ENCODE measurements around the gene H2BK1. TPM values are rescaled to one million over a fixed set of nuclear protein-coding genes. Genes with fewer than 3 reads are reported as not detected.

H2BK1 gene
- not detected for polyA plus RNA-seq (2012; ENCODE audit: low read depth, missing spikeins)

DNA sequence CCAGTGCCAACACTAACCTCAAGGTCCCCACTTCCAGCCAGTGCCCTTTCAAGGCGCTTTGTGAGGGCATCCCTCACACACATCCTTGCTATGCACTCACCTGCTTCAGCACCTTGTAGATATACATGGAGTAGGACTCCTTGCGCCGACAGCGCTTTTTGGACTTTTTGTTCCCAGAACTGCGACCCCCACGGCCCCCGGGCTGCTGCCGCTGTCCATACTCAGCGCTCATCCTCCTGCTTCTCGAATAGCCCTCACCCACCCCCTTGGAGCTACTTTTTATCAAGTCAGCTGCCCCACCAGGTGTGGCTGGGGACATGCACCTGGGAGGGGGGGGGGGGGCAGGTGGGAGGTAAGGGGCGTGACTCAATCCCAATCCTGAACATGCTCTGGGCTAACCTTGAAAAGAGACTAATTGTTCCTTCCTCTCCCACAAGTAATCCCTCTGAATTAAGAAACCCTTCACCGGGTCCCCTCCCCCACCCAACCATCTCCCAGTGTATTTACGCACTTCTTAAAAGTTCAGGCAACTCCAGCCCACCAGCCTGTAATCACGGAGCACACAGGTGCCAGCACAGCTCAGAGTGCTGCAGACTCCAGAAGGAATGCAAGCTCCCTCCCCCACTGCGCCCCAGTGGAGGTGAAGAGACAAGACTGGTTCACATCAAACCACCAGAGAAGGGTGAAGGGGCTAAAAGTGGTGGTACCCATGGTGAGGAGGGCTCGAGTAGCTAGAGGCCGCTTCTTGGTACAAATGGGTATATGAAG is at the start of gene H2BK1:
Gene H2BK1, minus strand, starts transcription at position 402 of the 768 bp plus-strand sequence. Its CDS starts 170 bp downstream, at position 232.
- FAIRE-seq = no peak

DNA sequence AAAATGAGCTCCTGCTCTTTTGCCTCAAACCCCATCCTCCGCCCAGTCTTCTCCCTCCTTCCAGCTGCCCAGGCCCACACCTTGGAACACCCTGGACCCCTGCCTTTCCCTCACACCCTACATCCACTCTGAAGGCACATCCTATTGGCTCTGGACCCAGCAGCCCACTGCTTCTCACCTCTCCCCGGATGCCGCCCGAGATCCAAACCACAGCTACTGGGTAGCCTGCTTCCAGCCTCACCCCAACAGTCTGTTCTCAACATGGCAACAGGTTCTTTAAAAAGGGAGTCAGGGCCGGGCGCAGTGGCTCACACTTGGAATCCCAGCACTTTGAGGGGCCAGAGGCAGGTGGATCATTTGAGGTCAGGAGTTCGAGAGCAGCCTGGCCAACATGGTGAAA is 47.7 kb upstream of the H2BK1 start:
- no peak for FAIRE-seq
- no peak for TF ChIP-seq PAX5 (IDR thresholded peaks at IDR 0.05; ENCODE audit: insufficient read depth, low read length, severe bottlenecking)
- TF ChIP-seq POLR2A (IDR thresholded peaks at IDR 0.05; ENCODE audit: low read depth, low read length) = no peak
- no peak for DNase-seq (ENCODE audit: insufficient read length, low spot score)

More for the DNA sequence above, at the start of gene H2BK1:
- DNase-seq (ENCODE audit: insufficient read length, low spot score) = no peak
- no peak for TF ChIP-seq POLR2AphosphoS5 (IDR thresholded peaks at IDR 0.05; ENCODE audit: low read depth, low read length)
- TF ChIP-seq PAX5 (IDR thresholded peaks at IDR 0.05; ENCODE audit: insufficient read depth, low read length, severe bottlenecking) = no peak
- TF ChIP-seq POU2F2 (IDR thresholded peaks at IDR 0.05; ENCODE audit: low read depth, low read length) = no peak
- no peak for TF ChIP-seq TAF1 (IDR thresholded peaks at IDR 0.05; ENCODE audit: low read depth, low read length)
- no peak for TF ChIP-seq SPI1 (IDR thresholded peaks at IDR 0.05; ENCODE audit: low read depth, low read length)
- no peak for TF ChIP-seq POLR2A (IDR thresholded peaks at IDR 0.05; ENCODE audit: low read depth, low read length)

- no peak for TF ChIP-seq PAX5 (IDR thresholded peaks at IDR 0.05; ENCODE audit: insufficient read depth, low read length, severe bottlenecking)
- TF ChIP-seq POLR2A (IDR thresholded peaks at IDR 0.05; ENCODE audit: low read depth, low read length) = no peak
- no peak for TF ChIP-seq POLR2AphosphoS5 (IDR thresholded peaks at IDR 0.05; ENCODE audit: low read depth, low read length)
- no peak for TF ChIP-seq POU2F2 (IDR thresholded peaks at IDR 0.05; ENCODE audit: low read depth, low read length)
- no peak for TF ChIP-seq SPI1 (IDR thresholded peaks at IDR 0.05; ENCODE audit: low read depth, low read length)
- TF ChIP-seq TAF1 (IDR thresholded peaks at IDR 0.05; ENCODE audit: low read depth, low read length) = no peak
- FAIRE-seq = no peak
Measured at GRCh38 chr7:151256410-151257045, 46.2 kb upstream of the H2BK1 start.

GRCh38 chr7:151255390-151255789 is 45.1 kb upstream of the H2BK1 start:
- no peak for TF ChIP-seq POLR2A (IDR thresholded peaks at IDR 0.05; ENCODE audit: low read depth, low read length)
- FAIRE-seq (no peak), DNase-seq (ENCODE audit: insufficient read length, low spot score) (no peak)

More at GRCh38 chr7:151256410-151257045, 46.2 kb upstream of the H2BK1 start:
- no peak for DNase-seq (ENCODE audit: insufficient read length, low spot score)

DNA sequence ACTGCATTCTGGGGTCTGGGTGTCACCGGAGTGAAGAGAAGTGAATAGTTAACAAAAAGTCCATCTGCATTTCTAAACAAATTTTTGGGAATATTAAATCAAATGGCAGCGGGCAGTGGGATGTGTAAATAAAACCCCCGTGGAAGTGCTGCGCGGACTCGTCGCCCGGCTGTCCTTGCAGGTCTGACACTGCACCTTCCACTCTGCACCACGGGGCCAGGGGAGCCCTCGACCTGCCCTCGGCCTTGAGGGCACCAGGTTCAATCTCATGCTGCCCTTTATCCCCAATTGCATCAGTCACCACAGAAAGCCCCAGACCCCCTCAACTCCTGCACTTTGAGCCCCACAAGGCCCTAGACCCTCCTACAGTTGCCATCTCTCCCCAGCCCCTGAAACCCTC is 44.6 kb upstream of the H2BK1 start:
- DNase-seq (ENCODE audit: insufficient read length, low spot score) = no peak
- FAIRE-seq = no peak
- TF ChIP-seq PAX5 (IDR thresholded peaks at IDR 0.05; ENCODE audit: insufficient read depth, low read length, severe bottlenecking) (no peak), POLR2AphosphoS5 (IDR thresholded peaks at IDR 0.05; ENCODE audit: low read depth, low read length) (no peak), POU2F2 (IDR thresholded peaks at IDR 0.05; ENCODE audit: low read depth, low read length) (no peak)

GRCh38 chr7:151254316-151254715 is 44.0 kb upstream of the H2BK1 start:
- FAIRE-seq (no peak), DNase-seq (ENCODE audit: insufficient read length, low spot score) (no peak)
- TF ChIP-seq PAX5 (IDR thresholded peaks at IDR 0.05; ENCODE audit: insufficient read depth, low read length, severe bottlenecking) (no peak), POLR2A (IDR thresholded peaks at IDR 0.05; ENCODE audit: low read depth, low read length) (no peak), SPI1 (IDR thresholded peaks at IDR 0.05; ENCODE audit: low read depth, low read length) (no peak), TAF1 (IDR thresholded peaks at IDR 0.05; ENCODE audit: low read depth, low read length) (no peak), POLR2AphosphoS5 (IDR thresholded peaks at IDR 0.05; ENCODE audit: low read depth, low read length) (no peak), POU2F2 (IDR thresholded peaks at IDR 0.05; ENCODE audit: low read depth, low read length) (no peak)

DNA sequence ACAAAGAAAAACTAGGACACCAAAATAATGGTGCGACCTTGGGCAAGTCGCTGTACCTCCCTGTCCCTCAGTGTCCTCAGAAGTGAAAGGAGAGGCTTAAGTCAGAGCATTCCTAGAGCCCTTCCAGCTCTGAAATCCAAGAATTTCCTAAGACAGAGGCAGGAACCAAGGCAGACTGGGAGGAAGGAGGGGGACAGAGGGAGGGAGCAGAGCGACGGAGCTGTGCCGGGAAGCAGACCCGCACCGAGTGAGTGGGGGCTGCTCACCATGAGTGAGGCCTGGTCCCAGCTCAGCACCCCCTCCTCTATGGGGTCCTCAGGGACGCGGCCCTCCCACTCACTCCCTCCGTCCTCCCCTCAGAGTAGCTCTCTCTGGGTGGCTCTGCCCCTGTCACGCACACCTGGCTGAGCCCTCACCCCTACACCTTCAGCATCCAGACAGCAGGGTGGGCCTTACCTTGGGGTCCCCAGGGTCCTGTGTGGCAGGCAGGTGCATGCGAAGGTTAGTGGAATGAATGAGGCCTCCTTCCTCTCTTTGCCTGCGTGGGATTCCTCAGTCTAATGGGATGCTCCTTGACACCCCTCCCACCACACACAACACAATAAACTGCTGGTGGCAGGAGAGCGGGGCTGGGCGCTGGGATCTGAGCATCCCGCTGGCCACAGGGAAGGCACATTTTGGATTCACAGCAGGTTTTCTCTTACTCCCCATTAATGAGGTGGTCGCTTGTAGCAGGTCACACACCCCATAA is 42.8 kb upstream of the H2BK1 start:
- no peak for FAIRE-seq
- DNase-seq (ENCODE audit: insufficient read length, low spot score) = no peak
- no peak for TF ChIP-seq POU2F2 (IDR thresholded peaks at IDR 0.05; ENCODE audit: low read depth, low read length)
- TF ChIP-seq SPI1 (IDR thresholded peaks at IDR 0.05; ENCODE audit: low read depth, low read length) = no peak
- no peak for TF ChIP-seq TAF1 (IDR thresholded peaks at IDR 0.05; ENCODE audit: low read depth, low read length)
- no peak for TF ChIP-seq PAX5 (IDR thresholded peaks at IDR 0.05; ENCODE audit: insufficient read depth, low read length, severe bottlenecking)
- TF ChIP-seq POLR2A (IDR thresholded peaks at IDR 0.05; ENCODE audit: low read depth, low read length) = no peak
- no peak for TF ChIP-seq POLR2AphosphoS5 (IDR thresholded peaks at IDR 0.05; ENCODE audit: low read depth, low read length)

DNA sequence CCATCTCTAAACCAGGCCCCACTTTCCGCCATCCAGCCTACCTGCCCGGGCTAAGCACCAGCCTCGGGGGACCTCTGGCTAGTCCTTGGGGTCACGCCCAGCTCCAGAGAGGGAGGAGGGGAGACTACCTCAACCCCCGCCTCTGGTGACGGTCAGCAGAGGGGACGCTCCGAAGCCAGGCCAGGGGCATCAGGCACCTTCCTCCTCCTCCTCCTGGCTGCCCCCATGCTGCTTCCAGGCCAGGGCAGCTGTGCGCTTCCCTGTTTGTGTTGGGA is 42.2 kb upstream of the H2BK1 start:
- FAIRE-seq (no peak), DNase-seq (ENCODE audit: insufficient read length, low spot score) (no peak)
- TF ChIP-seq POLR2AphosphoS5 (IDR thresholded peaks at IDR 0.05; ENCODE audit: low read depth, low read length) = no peak

- no peak for FAIRE-seq
- DNase-seq (ENCODE audit: insufficient read length, low spot score) = no peak
- TF ChIP-seq SPI1 (IDR thresholded peaks at IDR 0.05; ENCODE audit: low read depth, low read length) (no peak), POLR2AphosphoS5 (IDR thresholded peaks at IDR 0.05; ENCODE audit: low read depth, low read length) (no peak), POLR2A (IDR thresholded peaks at IDR 0.05; ENCODE audit: low read depth, low read length) (no peak), TAF1 (IDR thresholded peaks at IDR 0.05; ENCODE audit: low read depth, low read length) (no peak), POU2F2 (IDR thresholded peaks at IDR 0.05; ENCODE audit: low read depth, low read length) (no peak), PAX5 (IDR thresholded peaks at IDR 0.05; ENCODE audit: insufficient read depth, low read length, severe bottlenecking) (no peak)
Measured at GRCh38 chr7:151251689-151252560, 41.6 kb upstream of the H2BK1 start.
